K562 (cell line): Measurements from ENCODE around the gene FGF12. TPM values are rescaled to one million over a fixed set of nuclear protein-coding genes. Genes with fewer than 3 reads are reported as not detected.

Experiments used
- ATAC-seq: fragments of 200-7000 bp; cut with Tn5 transposase; 3 replicates; pipeline ENCODE4 v1.9.1; 2020; ENCODE audit warnings: moderate library complexity
- BruUV-seq: library from RNA; stranded (reverse); fragments of 400-500 nt; replicated peaks from 2 replicates; lab custom pipeline; 2021; lab: Mats Ljungman, UMichigan
- CTCF ChIA-PET: fragments of 300-600 bp; formaldehyde crosslinking; extraction: SDS; loops from one replicate; lab custom pipeline; 2021; ENCODE audit warnings: low intra/inter-chr PET ratio; lab: Yijun Ruan, JAX
- POLR2A ChIA-PET: fragments of 300-600, 350-650 bp; sonication (Branson Sonifier 250); formaldehyde crosslinking; extraction: SDS; loops from one replicate; lab custom pipeline; 2021; ENCODE audit warnings: antibody characterized with exemption, inconsistent platforms; lab: Yijun Ruan, JAX
- DNase-seq, 4 experiments: peaks; one replicate each; pipeline versions ENCODE4 v3.0.0 to v3.0.0-alpha.2; 2011 to 2018; ENCODE audit warnings: low spot score in 3 of 4, mixed read lengths in 3 of 4; ENCODE audit errors: extremely low read depth in 1 of 4
- FAIRE-seq: peaks from 2 replicates; lab custom pipeline; 2011; peaks lifted over from hg19 to GRCh38; lab: Jason Lieb, UNC
- H2AFZ ChIP-seq: 2 replicates; pipeline ENCODE4 v1.6.0; 2011; ENCODE audit warnings: low read depth, low read length, control low read depth, inconsistent platforms
- H3K27ac ChIP-seq: fragments of 200-600 bp; 3 replicates; pipeline ENCODE4 v1.8.0; 2011; ENCODE audit warnings: low read depth, mild to moderate bottlenecking, control low read depth, inconsistent platforms, low read length, moderate library complexity, mixed read lengths; ENCODE audit errors: extremely low read depth
- H3K27me3 ChIP-seq, 2 experiments: fragments of 300-600 bp in 1 of 2; 2 replicates in 1 of 2; 3 replicates in 1 of 2; pipeline versions ENCODE4 v1.6.0 to v1.8.0; 2011; ENCODE audit warnings: inconsistent platforms in 2 of 2, low read length in 2 of 2, mild to moderate bottlenecking in 1 of 2, mixed read lengths in 1 of 2, moderate library complexity in 1 of 2; ENCODE audit not compliant: control insufficient read depth in 2 of 2, insufficient read depth in 2 of 2
- H3K36me3 ChIP-seq: fragments of 300-600 bp; 3 replicates; pipeline ENCODE4 v1.8.0; 2011; ENCODE audit warnings: mild to moderate bottlenecking, low read length, inconsistent platforms; ENCODE audit not compliant: control insufficient read depth, insufficient read depth
- H3K4me1 ChIP-seq, 2 experiments: fragments of 200-600 bp in 1 of 2; replicated peaks in 1 of 2; 2 replicates in 1 of 2; 3 replicates in 1 of 2; pipeline versions ENCODE4 v1.5.1 to v1.8.0; 2011; ENCODE audit warnings: inconsistent platforms in 2 of 2, low read length in 2 of 2, mild to moderate bottlenecking in 1 of 2, mixed read lengths in 1 of 2, moderate library complexity in 1 of 2; ENCODE audit not compliant: control insufficient read depth in 2 of 2, insufficient read depth in 2 of 2
- H3K4me2 ChIP-seq: 2 replicates; pipeline ENCODE4 v1.6.1; 2011; ENCODE audit warnings: low read length, control low read depth, inconsistent platforms, mixed read lengths; ENCODE audit not compliant: insufficient read depth
- H3K4me3 ChIP-seq: fragments of 200-600 bp; sonication (generic), shearing (Covaris generic); 2 replicates; pipeline ENCODE4 v1.5.1; 2016; ENCODE audit warnings: control low read depth, inconsistent platforms
- H3K79me2 ChIP-seq: fragments of 200-600 bp; 3 replicates; pipeline ENCODE4 v1.8.0; 2011; ENCODE audit warnings: low read length, inconsistent platforms; ENCODE audit not compliant: control insufficient read depth, insufficient read depth
- H3K9ac ChIP-seq, 2 experiments: 2 replicates each; pipeline versions ENCODE4 v1.6.0 to v1.6.1; 2011; ENCODE audit warnings: low read depth in 2 of 2, low read length in 2 of 2, control low read depth in 1 of 2, inconsistent platforms in 1 of 2, mild to moderate bottlenecking in 1 of 2, mixed read lengths in 1 of 2; ENCODE audit not compliant: insufficient read depth in 1 of 2
- H3K9me1 ChIP-seq: one replicate; pipeline ENCODE4 v1.6.0; 2011; ENCODE audit warnings: inconsistent platforms, mild to moderate bottlenecking, low read length, moderate library complexity; ENCODE audit not compliant: control insufficient read depth, insufficient read depth
- H3K9me3 ChIP-seq: replicated peaks from 2 replicates; pipeline ENCODE4 v1.5.1; 2011; ENCODE audit warnings: low read depth, low read length, inconsistent platforms; ENCODE audit not compliant: control insufficient read depth, insufficient read depth
- H4K20me1 ChIP-seq: replicated peaks from 2 replicates; pipeline ENCODE4 v1.6.1; 2011; ENCODE audit warnings: low read length, inconsistent platforms, mixed read lengths; ENCODE audit not compliant: control insufficient read depth, insufficient read depth
- DEAF1 ChIP-seq: fragments of 450-650 bp; formaldehyde crosslinking; IDR thresholded peaks from 2 replicates; pipeline ENCODE4 v1.4.0; 2020; ENCODE audit warnings: mild to moderate bottlenecking, moderate library complexity
- KDM5B ChIP-seq: fragments of 200-600 bp; sonication (generic); IDR thresholded peaks from 2 replicates; pipeline ENCODE4 v1.6.1; 2012; ENCODE audit warnings: low read depth, mild to moderate bottlenecking, moderate library complexity, low read length, control low read depth, inconsistent platforms; ENCODE audit not compliant: insufficient replicate concordance
- NUFIP1 ChIP-seq: fragments of 450-650 bp; IDR thresholded peaks from 2 replicates; pipeline ENCODE4 v1.6.1; 2018; ENCODE audit not compliant: partially characterized antibody
- PCBP2 ChIP-seq: fragments of 200-400 bp; formaldehyde crosslinking; IDR thresholded peaks from 2 replicates; pipeline ENCODE4 v1.6.1; 2018; ENCODE audit warnings: low read length, low read depth, mild to moderate bottlenecking, moderate library complexity; ENCODE audit not compliant: poor library complexity, severe bottlenecking
- POLR3A ChIP-seq: IDR thresholded peaks from 2 replicates; pipeline ENCODE4 v1.6.1; 2011; ENCODE audit warnings: borderline replicate concordance, mild to moderate bottlenecking, moderate library complexity; ENCODE audit not compliant: insufficient read length, insufficient read depth; ENCODE audit errors: extremely low read depth
- SMAD4 ChIP-seq: fragments of 250-450 bp; sonication (Bioruptor Pico); conservative IDR thresholded peaks from 2 replicates; pipeline ENCODE4 v1.8.0; 2021; ENCODE audit warnings: inconsistent platforms, mild to moderate bottlenecking, moderate library complexity
- SRSF3 ChIP-seq: fragments of 200-400 bp; formaldehyde crosslinking; IDR thresholded peaks from 2 replicates; pipeline ENCODE4 v1.6.1; 2016; ENCODE audit warnings: mild to moderate bottlenecking, low read length, moderate library complexity; ENCODE audit not compliant: insufficient read depth
- UBTF ChIP-seq, 2 experiments: IDR thresholded peaks; 2 replicates each; pipeline ENCODE4 v1.6.1; 2012; ENCODE audit warnings: improper control_type of control experiment in 2 of 2, low read depth in 2 of 2, low read length in 2 of 2, borderline replicate concordance in 1 of 2
- XRCC3 ChIP-seq: fragments of 450-650 bp; IDR thresholded peaks from 2 replicates; pipeline ENCODE4 v1.6.1; 2017; ENCODE audit warnings: mild to moderate bottlenecking, moderate library complexity
- ZSCAN29 ChIP-seq: fragments of 450-650 bp; IDR thresholded peaks from 2 replicates; pipeline ENCODE4 v1.6.1; 2017
- in situ Hi-C: fragments of 300-500 bp; cut with MboI; formaldehyde crosslinking; loops from 4 replicates; pipeline ENCODE4 v1.15.0; 2018; ENCODE audit warnings: inconsistent platforms, mixed read lengths
- intact Hi-C: fragments of 100-400 bp; cut with micrococcal nuclease; formaldehyde crosslinking; loops from 2 replicates; pipeline ENCODE4 v1.14.2; 2022
- polyA plus RNA-seq, 8 experiments: library from polyadenylated mRNA; depleted of rRNA in 4 of 8; stranded (reverse) in 5 of 8; unstranded in 3 of 8; fragments of >200 nt; fragmentation: Nextera tagmentation in 2 of 8; fragmentation: Illumina TruSeq in 1 of 8; extraction: Ambion mirVana in 2 of 8; extraction: Trizol in 1 of 8; gene quantifications; 2 replicates each; pipeline versions ENCODE4 v1.2.1 to v1.2.3, GENCODE V29; 2011 to 2014; ENCODE audit warnings: inconsistent platforms in 1 of 8, missing spikeins in 1 of 8
- total RNA-seq, 7 experiments: library from RNA; depleted of rRNA in 6 of 7; stranded (reverse); fragments of >200 nt in 6 of 7; fragmentation: Illumina TruSeq in 2 of 7; extraction: Trizol in 2 of 7; gene quantifications; 2 replicates each; pipeline versions ENCODE4 v1.2.1 to v1.2.3, GENCODE V29; 2011 to 2021; ENCODE audit warnings: low replicate concordance in 1 of 7

Gene FGF12
- total and polyA plus RNA-seq, 9 of the 15 experiments (the other 6 are each of a cell fraction or from before 2014, with no cell fraction given): not detected

- no TSS peak for BruUV-seq
- Histone ChIP-seq H3K4me2 (no peak overlapping the region), H3K4me3 (no peak overlapping the region), H3K36me3 (no peaks in the 10 kb centered on the region), H3K4me1 (no peaks in the 10 kb centered on the region), H3K9me3 (no peaks in the 10 kb centered on the region), H3K27ac (no peak overlapping the region), H3K9ac (no peak overlapping the region), H2AFZ (no peak overlapping the region), H4K20me1 (no peaks in the 10 kb centered on the region), H3K27me3 (no peaks in the 10 kb centered on the region), H3K79me2 (no peaks in the 10 kb centered on the region), H3K9me1 (no peaks in the 10 kb centered on the region)
- FAIRE-seq: no peak
- no peak for TF ChIP-seq SMAD4
- no peak for TF ChIP-seq DEAF1
- no peak for TF ChIP-seq XRCC3
- TF ChIP-seq ZSCAN29: no peak
- no peak for TF ChIP-seq KDM5B
- TF ChIP-seq UBTF (IDR thresholded peaks at IDR 0.05; ENCODE audit: borderline replicate concordance in 1 of 2, low read depth in 2 of 2, low read length in 2 of 2): no peak
- no peak for TF ChIP-seq SRSF3
- no peak for TF ChIP-seq NUFIP1
- TF ChIP-seq PCBP2: no peak
- no peak for TF ChIP-seq POLR3A
- CTCF ChIA-PET: no interaction called here
- intact Hi-C loops: no loop called here
- POLR2A ChIA-PET: no interaction called here
- in situ Hi-C loops: no loop called here
- DNase-seq: no peak
- no peak for ATAC-seq
These were observed 10.2 kb upstream of the FGF12 start for GRCh38 chr3:192737506-192737905.
